C1 segment of cervical spinal cord (tissue), 14 donors: ENCODE data around the gene ZNF205.
A peak's percentile ranks its signal among the peaks of the same experiment; 100 is the strongest.
"Not testable (repeated sequence)": the region's sequence is repeated elsewhere in the genome, so short reads cannot be mapped to it uniquely, and the experiment has no call there.

Experiments
- DNase-seq, 14 donors: peaks; one replicate each; lab custom pipeline; 2025; lab: John Stamatoyannopoulos, UW

Gene ZNF205

GRCh38 chr16:3131755-3132377 is 19.5 kb downstream of the ZNF205 start:
- DNase-seq: no peak

- no peak for DNase-seq
These were observed 21.5 kb downstream of the ZNF205 start for GRCh38 chr16:3133844-3134243.

GRCh38 chr16:3134338-3135125 is 22.1 kb downstream of the ZNF205 start, which contains the start of gene ZNF213:
TSS of gene ZNF213 (plus strand) at chr16:3135029. CDS start at chr16:3137281, 2,252 bp downstream.
- peak; percentile 58 to 98 (median 92) for DNase-seq

GRCh38 chr16:3135126-3135715 is 22.8 kb downstream of the ZNF205 start:
- DNase-seq: no peak

GRCh38 chr16:3137267-3137666 is 24.9 kb downstream of the ZNF205 start:
- no peak for DNase-seq

- no peak for DNase-seq
These were observed 26.0 kb downstream of the ZNF205 start for GRCh38 chr16:3138342-3138741.

GRCh38 chr16:3138823-3139426 is 26.5 kb downstream of the ZNF205 start:
- no peak for DNase-seq

GRCh38 chr16:3139561-3139960 is 27.2 kb downstream of the ZNF205 start:
- not testable (repeated sequence) for DNase-seq

GRCh38 chr16:3140603-3141427 is 28.4 kb downstream of the ZNF205 start:
- no peak for DNase-seq

GRCh38 chr16:3141781-3142311 is 29.5 kb downstream of the ZNF205 start:
- no peak for DNase-seq

- no peak for DNase-seq
These were observed 29.9 kb downstream of the ZNF205 start for GRCh38 chr16:3142327-3142726.

- DNase-seq: no peak
These were observed 30.4 kb downstream of the ZNF205 start for GRCh38 chr16:3142770-3143169.

- no peak for DNase-seq
These were observed 30.8 kb downstream of the ZNF205 start for GRCh38 chr16:3143189-3143588.

- DNase-seq: peak in 2 of 14 donors; percentile 24 to 97
These were observed 31.4 kb downstream of the ZNF205 start for GRCh38 chr16:3143598-3144320.

GRCh38 chr16:3144321-3144983 is 32.1 kb downstream of the ZNF205 start:
- DNase-seq: no peak

- no peak for DNase-seq
These were observed 32.8 kb downstream of the ZNF205 start for GRCh38 chr16:3145151-3145550.

GRCh38 chr16:3145660-3146059 is 33.3 kb downstream of the ZNF205 start:
- no peak for DNase-seq

- no peak for DNase-seq
These were observed 34.8 kb downstream of the ZNF205 start for GRCh38 chr16:3147046-3147756.

GRCh38 chr16:3147757-3148104 is 35.3 kb downstream of the ZNF205 start:
- no peak for DNase-seq
